ENCODE data around the gene GLDN. TPM values are rescaled to one million over a fixed set of nuclear protein-coding genes. Genes with fewer than 3 reads are reported as not detected.

GLDN gene
- total RNA-seq (2014; rRNA removed) (0.15 TPM in 1 of 2 replicates, not detected in the other), Bru-seq, nascent RNA (percentile 24 among the genes with signal in this experiment), BruChase-seq, experiment 1, labeled RNA remaining after a 6-hour chase (percentile 17 among the genes with signal in this experiment), BruChase-seq, experiment 2, labeled RNA remaining after a 2-hour chase (percentile 35 among the genes with signal in this experiment)
- long read RNA-seq, partial matches to known transcripts: 1 of 1 reads
- long read RNA-seq, other reads (novel, unspliced or antisense): 0 of 1 reads

DNA sequence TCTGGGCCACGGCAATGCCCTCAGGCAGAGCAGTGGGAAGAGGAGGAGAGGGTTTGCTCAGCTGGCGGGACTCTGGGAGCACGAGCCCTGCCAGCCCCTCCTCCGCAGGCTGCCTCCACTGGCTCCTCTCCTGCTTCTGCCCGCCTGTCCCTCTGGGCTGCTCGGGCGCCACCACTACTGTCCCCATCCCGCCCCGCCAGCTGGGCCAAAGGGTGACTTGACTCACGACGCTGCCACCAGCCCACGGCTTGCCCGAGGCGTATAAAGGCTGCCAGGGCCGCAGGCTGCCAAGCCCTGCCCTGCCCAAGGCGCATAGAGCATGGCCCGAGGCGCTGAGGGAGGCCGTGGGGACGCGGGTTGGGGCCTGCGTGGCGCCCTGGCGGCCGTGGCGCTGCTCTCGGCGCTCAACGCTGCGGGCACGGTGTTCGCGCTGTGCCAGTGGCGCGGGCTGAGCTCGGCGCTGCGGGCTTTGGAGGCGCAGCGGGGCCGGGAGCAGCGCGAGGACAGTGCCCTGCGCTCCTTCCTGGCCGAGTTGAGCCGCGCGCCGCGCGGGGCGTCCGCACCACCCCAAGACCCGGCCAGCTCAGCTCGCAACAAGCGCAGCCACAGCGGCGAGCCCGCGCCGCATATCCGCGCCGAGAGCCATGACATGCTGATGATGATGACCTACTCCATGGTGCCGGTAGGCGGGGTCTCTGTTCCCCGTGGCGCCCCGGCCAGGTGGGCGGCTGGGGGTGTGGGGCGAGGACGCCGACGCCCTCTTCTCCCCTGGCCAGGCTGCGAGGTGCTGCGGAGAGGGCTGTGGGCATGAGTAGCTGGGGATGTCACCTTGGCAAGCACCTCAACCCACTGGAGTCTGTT lies at the start of gene GLDN:
TSS of gene GLDN (plus strand) at position 290 of the 861 bp plus-strand sequence. CDS start at position 320, 30 bp downstream.
- Histone ChIP-seq H3K9me2 (replicated peaks; ENCODE audit: low read length) (no peaks in the 10 kb centered on the region), H3K4me2 (ENCODE audit: low read length) (peak within 1 kb of the TSS; percentile 73), H4K20me1 (ENCODE audit: low read length) (no peaks in the 10 kb centered on the region), H3K36me3 (ENCODE audit: low read depth, low read length) (no peaks in the 10 kb centered on the region), H3F3A (ENCODE audit: low read length, unreplicated experiment) (no peaks in the 10 kb centered on the region), H3K9me3 (ENCODE audit: low read length) (no peaks in the 10 kb centered on the region), H3K79me2 (ENCODE audit: low read length) (no peaks in the 10 kb centered on the region), H3K27ac (ENCODE audit: low read length) (no peak within 1 kb of the TSS), H3K9ac (ENCODE audit: low read length) (no peak within 1 kb of the TSS), H3K4me1 (ENCODE audit: insufficient read depth, low read length) (no peaks in the 10 kb centered on the region), H3K4me3 (ENCODE audit: low read length) (peak within 1 kb of the TSS; percentile 52), H3K27me3 (ENCODE audit: low read length) (no peaks in the 10 kb centered on the region), H2AFZ (ENCODE audit: low read length) (peak within 1 kb of the TSS; percentile 63)
- TF ChIP-seq, protein P1, sequence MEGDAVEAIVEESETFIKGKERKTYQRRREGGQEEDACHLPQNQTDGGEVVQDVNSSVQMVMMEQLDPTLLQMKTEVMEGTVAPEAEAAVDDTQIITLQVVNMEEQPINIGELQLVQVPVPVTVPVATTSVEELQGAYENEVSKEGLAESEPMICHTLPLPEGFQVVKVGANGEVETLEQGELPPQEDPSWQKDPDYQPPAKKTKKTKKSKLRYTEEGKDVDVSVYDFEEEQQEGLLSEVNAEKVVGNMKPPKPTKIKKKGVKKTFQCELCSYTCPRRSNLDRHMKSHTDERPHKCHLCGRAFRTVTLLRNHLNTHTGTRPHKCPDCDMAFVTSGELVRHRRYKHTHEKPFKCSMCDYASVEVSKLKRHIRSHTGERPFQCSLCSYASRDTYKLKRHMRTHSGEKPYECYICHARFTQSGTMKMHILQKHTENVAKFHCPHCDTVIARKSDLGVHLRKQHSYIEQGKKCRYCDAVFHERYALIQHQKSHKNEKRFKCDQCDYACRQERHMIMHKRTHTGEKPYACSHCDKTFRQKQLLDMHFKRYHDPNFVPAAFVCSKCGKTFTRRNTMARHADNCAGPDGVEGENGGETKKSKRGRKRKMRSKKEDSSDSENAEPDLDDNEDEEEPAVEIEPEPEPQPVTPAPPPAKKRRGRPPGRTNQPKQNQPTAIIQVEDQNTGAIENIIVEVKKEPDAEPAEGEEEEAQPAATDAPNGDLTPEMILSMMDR (conservative IDR thresholded peaks at IDR 0.05; ENCODE audit: low read depth, low read length): no peak
- TF ChIP-seq EZH2phosphoT487 (IDR thresholded peaks at IDR 0.05; ENCODE audit: borderline replicate concordance, low read length) (no peak), EZH2 (IDR thresholded peaks at IDR 0.05; ENCODE audit: low read length, unreplicated experiment) (no peak)
- ChIA-PET CTCF (no interaction called here), POLR2A (ENCODE audit: unreplicated experiment) (no interaction called here)
- ATAC-seq (peak; percentile 38), DNase-seq (no peak)
- BruUV-seq (replicated peaks): no TSS peak
- intact Hi-C loops (cut with micrococcal nuclease): no loop called here

DNA sequence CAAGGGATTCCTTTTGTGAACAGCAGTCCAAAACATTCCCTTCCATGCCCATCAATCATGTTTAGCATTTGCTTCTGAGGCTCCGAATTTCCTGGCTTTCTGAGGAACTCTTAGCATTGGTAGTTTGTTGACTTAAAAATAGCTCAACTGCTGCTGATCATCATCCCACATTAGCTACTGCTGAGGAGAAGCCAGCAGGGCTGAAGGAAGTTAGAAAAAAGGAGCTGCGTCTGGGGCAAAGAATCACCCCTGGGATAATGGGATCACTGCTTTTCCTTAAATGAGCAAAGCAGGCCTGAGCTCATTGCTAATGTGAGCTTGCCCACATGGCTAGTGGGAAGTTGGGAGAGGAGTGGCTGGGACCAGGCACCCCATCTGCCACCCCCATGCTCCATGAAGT lies 42.8 kb upstream of the GLDN start:
- H3K79me2 ChIP-seq (ENCODE audit: low read length): no peaks in the 10 kb centered on the region
- no peaks in the 10 kb centered on the region for H3F3A ChIP-seq (ENCODE audit: low read length, unreplicated experiment)
- H3K4me3 ChIP-seq (ENCODE audit: low read length): no peak overlapping the region
- no peak overlapping the region for H2AFZ ChIP-seq (ENCODE audit: low read length)
- H3K9me2 ChIP-seq (replicated peaks; ENCODE audit: low read length): no peaks in the 10 kb centered on the region
- CTCF ChIA-PET: no interaction called here
- DNase-seq: no peak
- H3K36me3 ChIP-seq (ENCODE audit: low read depth, low read length): no peaks in the 10 kb centered on the region
- intact Hi-C loops (cut with micrococcal nuclease): no loop called here
- no peak overlapping the region for H3K27ac ChIP-seq (ENCODE audit: low read length)
- no peaks in the 10 kb centered on the region for H4K20me1 ChIP-seq (ENCODE audit: low read length)
- no peak overlapping the region for H3K9ac ChIP-seq (ENCODE audit: low read length)
- TF ChIP-seq, protein P1 (conservative IDR thresholded peaks at IDR 0.05; ENCODE audit: low read depth, low read length): no peak
- TF ChIP-seq EZH2 (IDR thresholded peaks at IDR 0.05; ENCODE audit: low read length, unreplicated experiment) (no peak), EZH2phosphoT487 (IDR thresholded peaks at IDR 0.05; ENCODE audit: borderline replicate concordance, low read length) (no peak)
- H3K27me3 ChIP-seq (ENCODE audit: low read length): no peaks in the 10 kb centered on the region
- ATAC-seq: no peak
- no peaks in the 10 kb centered on the region for H3K4me1 ChIP-seq (ENCODE audit: insufficient read depth, low read length)
- no peaks in the 10 kb centered on the region for H3K9me3 ChIP-seq (ENCODE audit: low read length)
- POLR2A ChIA-PET (ENCODE audit: unreplicated experiment): no interaction called here
- no TSS peak for BruUV-seq (replicated peaks)
- no peak overlapping the region for H3K4me2 ChIP-seq (ENCODE audit: low read length)
